GM21360 (cell line): Measurements from ENCODE around the gene CLEC18B.
"Not testable (repeated sequence)": the region's sequence is repeated elsewhere in the genome, so short reads cannot be mapped to it uniquely, and the experiment has no call there.

ENCODE experiments used
- ATAC-seq: cut with Tn5 transposase; IDR thresholded peaks from one replicate; pipeline ENCODE4 v1.9.1; 2021; ENCODE audit warnings: mild to moderate bottlenecking, moderate library complexity; ENCODE audit not compliant: unreplicated experiment

The CLEC18B gene

GRCh38 chr16:74361646-74362610, 59.4 kb downstream of the CLEC18B start:
- not testable (repeated sequence) for ATAC-seq
